Aorta (tissue), 5 donors: ENCODE data around the gene AGAP1. TPM values are rescaled to one million over a fixed set of nuclear protein-coding genes. Genes with fewer than 3 reads are reported as not detected.

Experiments
- ATAC-seq: fragments of 200-7000 bp; cut with Tn5 transposase; one replicate; pipeline ENCODE4 v1.9.1; 2022; ENCODE audit warnings: moderate library complexity; ENCODE audit not compliant: low FRiP score
- DNase-seq, 2 donors: peaks; one replicate each; pipeline ENCODE4 v3.0.0-alpha.2; 2020
- H3K27ac ChIP-seq, 2 donors: one replicate each; pipeline ENCODE4 v1.5.1; 2013; ENCODE audit warnings: low read length in 2 of 2, mild to moderate bottlenecking in 2 of 2, moderate library complexity in 2 of 2, control low read depth in 1 of 2, inconsistent platforms in 1 of 2, low read depth in 1 of 2
- H3K27me3 ChIP-seq, 2 donors: one replicate each; pipeline ENCODE4 v1.6.1; 2013; ENCODE audit warnings: control low read depth in 1 of 2, low read length in 1 of 2, mild to moderate bottlenecking in 1 of 2, moderate library complexity in 1 of 2; ENCODE audit not compliant: insufficient read depth in 2 of 2, control insufficient read depth in 1 of 2
- H3K36me3 ChIP-seq, 2 donors: one replicate each; pipeline ENCODE4 v1.6.1; 2013; ENCODE audit warnings: control low read depth in 1 of 2, low read length in 1 of 2, mild to moderate bottlenecking in 1 of 2; ENCODE audit not compliant: insufficient read depth in 2 of 2, control insufficient read depth in 1 of 2
- H3K4me1 ChIP-seq, 2 donors: one replicate each; pipeline ENCODE4 v1.6.1; 2013; ENCODE audit warnings: low read length in 2 of 2, control low read depth in 1 of 2, mild to moderate bottlenecking in 1 of 2, moderate library complexity in 1 of 2; ENCODE audit not compliant: insufficient read depth in 2 of 2, control insufficient read depth in 1 of 2
- H3K4me3 ChIP-seq, 2 donors: one replicate each; pipeline ENCODE4 v1.5.1; 2013; ENCODE audit warnings: low read length in 2 of 2, control low read depth in 1 of 2, mild to moderate bottlenecking in 1 of 2
- H3K9me3 ChIP-seq: one replicate; pipeline ENCODE4 v1.6.1; 2013; ENCODE audit warnings: mild to moderate bottlenecking, low read length; ENCODE audit not compliant: control insufficient read depth
- WGBS, 2 donors: extraction: QIAGEN DNeasy Blood & Tissue Kit; methylation state at CpG; one replicate each; pipeline ENCODE4 v1.1.7; 2013; 5-methylcytosine and 5-hydroxymethylcytosine counted together
- intact Hi-C, 2 donors: fragments of 100-400 bp; cut with DNase I; formaldehyde crosslinking; loops; one replicate each; pipeline versions ENCODE4 v1.14.2 to v1.15.0; 2022
- polyA plus RNA-seq, 2 donors: library from polyadenylated mRNA; stranded (reverse); fragments of 200-250 nt; gene quantifications; one replicate each; pipeline ENCODE4 v1.2.3, GENCODE V29; 2013
- total RNA-seq, 2 donors: library from RNA; stranded (reverse); fragmentation: NEBNext Ultra II Directional; extraction: Animal tissue kit (Norgen Biotek cat#: 25700); gene quantifications; one replicate each; pipeline ENCODE4 v1.2.1, GENCODE V29; 2021
- donor health status: healthy with polysubstance abuse.
- donor health status: Bipolar disorder and iron deficiency.
- donor health status: DM: no; HTN: no; CAD: no.
- donor health status: DM: no; HTN: no; CAD: no.
- donor health status: DM: yes; HTN: yes; CAD: no.

The AGAP1 gene
- total and polyA plus RNA-seq, 4 donors, result 3.0 to 32.7 (median 12.7) TPM

- DNase-seq, result no peak
- no peaks in the 10 kb centered on the region for H3K27me3 ChIP-seq
- H3K9me3 ChIP-seq, result no peaks in the 10 kb centered on the region
- H3K4me3 ChIP-seq, result no peak overlapping the region
- no peak overlapping the region for H3K27ac ChIP-seq
- ATAC-seq, result no peak
- intact Hi-C loops, result no loop called here
- no peaks in the 10 kb centered on the region for H3K4me1 ChIP-seq
- H3K36me3 ChIP-seq, result no peaks in the 10 kb centered on the region
- 94% methylated on average over 13 of the region's 13 CpGs for WGBS, 2 donors
Measured at GRCh38 chr2:235841863-235842262, 348.0 kb downstream of the AGAP1 start.

GRCh38 chr2:235842941-235843340, 349.1 kb downstream of the AGAP1 start:
- Histone ChIP-seq H3K36me3 (no peaks in the 10 kb centered on the region), H3K9me3 (no peaks in the 10 kb centered on the region), H3K4me3 (no peak overlapping the region), H3K27ac (no peak overlapping the region), H3K4me1 (no peaks in the 10 kb centered on the region), H3K27me3 (no peaks in the 10 kb centered on the region)
- no peak for ATAC-seq
- WGBS, 2 donors, result 95 to 96% methylated on average over 13 of the region's 13 CpGs
- no peak for DNase-seq
- intact Hi-C loops, result no loop called here

GRCh38 chr2:235843591-235844395, 349.9 kb downstream of the AGAP1 start:
- ATAC-seq (no peak), DNase-seq (no peak)
- intact Hi-C loops, result no loop called here
- no peaks in the 10 kb centered on the region for H3K9me3 ChIP-seq
- no peak overlapping the region for H3K27ac ChIP-seq
- no peaks in the 10 kb centered on the region for H3K4me1 ChIP-seq
- no peak overlapping the region for H3K4me3 ChIP-seq
- no peaks in the 10 kb centered on the region for H3K36me3 ChIP-seq
- 91 to 92% methylated on average over 12 of the region's 12 CpGs for WGBS, 2 donors
- no peaks in the 10 kb centered on the region for H3K27me3 ChIP-seq

- Histone ChIP-seq H3K9me3 (no peaks in the 10 kb centered on the region), H3K4me1 (no peaks in the 10 kb centered on the region), H3K36me3 (no peaks in the 10 kb centered on the region), H3K4me3 (no peak overlapping the region), H3K27ac (no peak overlapping the region), H3K27me3 (no peaks in the 10 kb centered on the region)
- no peak for ATAC-seq
- 96 to 98% methylated on average over 8 of the region's 8 CpGs for whole genome bisulfite sequencing, 2 donors
- DNase-seq, result no peak
- intact Hi-C loops, result no loop called here
Measured at GRCh38 chr2:235844561-235844960, 350.7 kb downstream of the AGAP1 start.

GRCh38 chr2:235845245-235845644, 351.4 kb downstream of the AGAP1 start:
- no peaks in the 10 kb centered on the region for H3K27me3 ChIP-seq
- intact Hi-C loops, result no loop called here
- no peaks in the 10 kb centered on the region for H3K36me3 ChIP-seq
- ATAC-seq, result no peak
- H3K27ac ChIP-seq, result no peak overlapping the region
- WGBS, 2 donors, result 76 to 80% methylated on average over 6 of the region's 6 CpGs
- no peak for DNase-seq
- no peaks in the 10 kb centered on the region for H3K4me1 ChIP-seq
- no peaks in the 10 kb centered on the region for H3K9me3 ChIP-seq
- no peak overlapping the region for H3K4me3 ChIP-seq

- WGBS, 2 donors, result 26 to 49% methylated on average over 11 of the region's 11 CpGs
- Histone ChIP-seq H3K4me1 (no peaks in the 10 kb centered on the region), H3K27ac (no peak overlapping the region), H3K27me3 (no peaks in the 10 kb centered on the region), H3K9me3 (no peaks in the 10 kb centered on the region), H3K4me3 (no peak overlapping the region), H3K36me3 (no peaks in the 10 kb centered on the region)
- intact Hi-C loops, result no loop called here
- DNase-seq (no peak), ATAC-seq (no peak)
Measured at GRCh38 chr2:235847576-235847975, 353.7 kb downstream of the AGAP1 start.

GRCh38 chr2:235848055-235848454, 354.2 kb downstream of the AGAP1 start:
- no peak overlapping the region for H3K27ac ChIP-seq
- H3K9me3 ChIP-seq, result no peaks in the 10 kb centered on the region
- ATAC-seq, result no peak
- WGBS, 2 donors, result 95 to 97% methylated on average over 4 of the region's 4 CpGs
- DNase-seq, result no peak
- H3K36me3 ChIP-seq, result no peaks in the 10 kb centered on the region
- H3K27me3 ChIP-seq, result no peaks in the 10 kb centered on the region
- no peaks in the 10 kb centered on the region for H3K4me1 ChIP-seq
- intact Hi-C loops, result no loop called here
- no peak overlapping the region for H3K4me3 ChIP-seq

GRCh38 chr2:235848946-235849345, 355.1 kb downstream of the AGAP1 start:
- WGBS, 2 donors, result 97% methylated on average over 7 of the region's 7 CpGs

GRCh38 chr2:235849489-235849888, 355.6 kb downstream of the AGAP1 start:
- no peak for DNase-seq
- WGBS, 2 donors, result 97% methylated on average over 9 to 10 of the region's 10 CpGs

More at GRCh38 chr2:235848946-235849345, 355.1 kb downstream of the AGAP1 start:
- Histone ChIP-seq H3K36me3 (no peaks in the 10 kb centered on the region), H3K4me1 (no peaks in the 10 kb centered on the region), H3K27ac (no peak overlapping the region), H3K27me3 (no peaks in the 10 kb centered on the region), H3K9me3 (no peaks in the 10 kb centered on the region), H3K4me3 (no peak overlapping the region)
- intact Hi-C loops, result no loop called here
- DNase-seq (no peak), ATAC-seq (no peak)

More at GRCh38 chr2:235849489-235849888, 355.6 kb downstream of the AGAP1 start:
- H3K4me3 ChIP-seq, result no peak overlapping the region
- no peaks in the 10 kb centered on the region for H3K36me3 ChIP-seq
- no peaks in the 10 kb centered on the region for H3K4me1 ChIP-seq
- H3K27ac ChIP-seq, result no peak overlapping the region
- no peaks in the 10 kb centered on the region for H3K9me3 ChIP-seq
- H3K27me3 ChIP-seq, result no peaks in the 10 kb centered on the region
- intact Hi-C loops, result no loop called here
- ATAC-seq, result no peak
